A673 (cell line): ENCODE measurements around the gene MICAL2. TPM values are rescaled to one million over a fixed set of nuclear protein-coding genes. Genes with fewer than 3 reads are reported as not detected.
A peak's percentile ranks its signal among the peaks of the same experiment; 100 is the strongest.

ENCODE experiments used
- BruUV-seq: library from RNA; stranded (reverse); fragments of 400-500 nt; replicated peaks from 2 replicates; lab custom pipeline; 2021; lab: Mats Ljungman, UMichigan
- CTCF ChIA-PET: fragments of 300-600 bp; sonication (Branson Sonifier 250); formaldehyde crosslinking; loops from one replicate; lab custom pipeline; 2022; ENCODE audit warnings: antibody characterized with exemption; lab: Charles Lee
- POLR2A ChIA-PET: fragments of 300-600 bp; sonication (Branson Sonifier 250); formaldehyde crosslinking; loops from one replicate; lab custom pipeline; 2022; ENCODE audit warnings: antibody characterized with exemption; ENCODE audit not compliant: low non-redundant PET; lab: Charles Lee
- DNase-seq: peaks from one replicate; pipeline ENCODE4 v3.0.0-alpha.2; 2015; ENCODE audit warnings: low spot score
- H3K27ac ChIP-seq: fragments of 200-600 bp; sonication (generic); 2 replicates; pipeline ENCODE4 v1.5.1; 2016; ENCODE audit warnings: mixed run types, low read depth, mild to moderate bottlenecking, mixed read lengths, antibody characterized with exemption, low read length; ENCODE audit not compliant: poor library complexity, severe bottlenecking
- H3K27me3 ChIP-seq: fragments of 200-600 bp; sonication (generic); replicated peaks from 2 replicates; pipeline ENCODE4 v1.6.1; 2017; ENCODE audit warnings: mixed run types, low read depth, mild to moderate bottlenecking, mixed read lengths, antibody characterized with exemption, low read length; ENCODE audit not compliant: insufficient read depth, poor library complexity
- H3K36me3 ChIP-seq: fragments of 200-600 bp; sonication (generic); 2 replicates; pipeline ENCODE4 v1.6.1; 2016; ENCODE audit warnings: mixed run types, mild to moderate bottlenecking, mixed read lengths, antibody characterized with exemption, low read length; ENCODE audit not compliant: insufficient read depth, poor library complexity, severe bottlenecking
- H3K4me1 ChIP-seq: fragments of 200-600 bp; sonication (generic); 2 replicates; pipeline ENCODE4 v1.6.1; 2017; ENCODE audit warnings: mixed run types, mild to moderate bottlenecking, mixed read lengths, antibody characterized with exemption, low read length; ENCODE audit not compliant: insufficient read depth, poor library complexity, severe bottlenecking
- H3K4me3 ChIP-seq: fragments of 200-600 bp; sonication (generic); 2 replicates; pipeline ENCODE4 v1.5.1; 2016; ENCODE audit warnings: low read depth, mixed run types, mild to moderate bottlenecking, mixed read lengths, low read length; ENCODE audit not compliant: poor library complexity, severe bottlenecking
- H3K9me3 ChIP-seq: fragments of 200-600 bp; sonication (generic); 2 replicates; pipeline ENCODE4 v1.6.1; 2016; ENCODE audit warnings: mixed run types, low read depth, mild to moderate bottlenecking, mixed read lengths, antibody characterized with exemption, low read length; ENCODE audit not compliant: poor library complexity, severe bottlenecking
- EZH2 ChIP-seq: fragments of 200-600 bp; sonication (generic); IDR thresholded peaks from 2 replicates; pipeline ENCODE4 v1.6.1; 2017; ENCODE audit warnings: borderline replicate concordance, low read depth, mild to moderate bottlenecking, mixed read lengths, antibody characterized with exemption, low read length; ENCODE audit not compliant: poor library complexity, severe bottlenecking
- intact Hi-C: fragments of 100-400 bp; cut with micrococcal nuclease; formaldehyde crosslinking; loops from one replicate; pipeline ENCODE4 v1.10.0; 2022; ENCODE audit not compliant: unreplicated experiment
- total RNA-seq: library from RNA; stranded (reverse); gene quantifications from 2 replicates; pipeline ENCODE4 v1.2.3, GENCODE V29; 2021
- TF ChIP-seq, protein P1 (sequence below): fragments of 300-800, 200-600 bp; sonication (generic); conservative IDR thresholded peaks from 2 replicates; pipeline ENCODE4 v1.5.1; 2017; ENCODE audit warnings: low read depth, mild to moderate bottlenecking, antibody characterized with exemption, low read length, moderate library complexity, mixed read lengths

The MICAL2 gene
- total RNA-seq, 1 experiment from 2014 or later, result 1.1 TPM

DNA sequence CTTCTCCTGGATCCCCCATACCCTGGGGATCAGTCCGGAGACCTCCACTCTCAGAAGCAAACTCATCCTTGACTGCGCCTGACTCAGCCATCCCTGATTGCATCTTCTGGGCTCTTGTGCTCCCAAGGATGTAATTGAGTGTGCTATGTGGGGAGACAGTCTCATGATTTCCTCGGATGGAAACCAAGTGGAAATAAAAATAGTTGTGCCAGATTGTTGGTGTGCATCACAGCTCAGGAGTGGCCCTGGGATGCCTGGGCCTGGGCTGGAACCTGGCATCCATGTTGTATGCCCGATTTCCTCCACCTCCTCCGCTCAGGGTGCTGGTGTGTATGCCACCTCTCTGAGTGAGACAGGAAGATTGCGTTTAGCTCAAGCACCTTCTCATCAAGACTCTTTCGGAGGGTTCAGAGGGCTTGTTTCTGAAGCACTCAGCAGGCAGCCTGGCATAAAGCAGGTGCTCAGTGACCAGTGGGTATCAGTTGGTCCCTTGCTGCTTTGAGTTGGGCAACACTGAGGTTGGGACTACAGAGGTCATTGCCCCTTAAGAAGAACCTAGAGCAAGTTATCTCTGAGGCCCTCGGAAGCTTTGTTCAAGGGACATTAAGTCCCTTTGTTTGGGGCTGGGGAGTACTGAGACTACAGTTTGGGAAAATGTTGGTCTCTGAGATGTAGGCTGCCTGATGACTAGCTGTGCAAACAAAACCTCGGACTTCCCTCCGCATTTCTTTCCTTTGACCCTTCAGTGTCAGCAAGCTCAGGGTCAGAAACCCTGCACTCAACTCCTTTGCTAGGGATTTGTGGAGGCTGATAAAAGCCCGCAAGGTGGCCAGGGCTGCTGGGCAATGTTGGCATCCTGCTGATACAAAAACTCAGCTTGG lies 24.8 kb upstream of the MICAL2 start:
- Histone ChIP-seq H3K27ac (no peak overlapping the region), H3K27me3 (no peaks in the 10 kb centered on the region), H3K9me3 (no peaks in the 10 kb centered on the region), H3K4me3 (no peak overlapping the region), H3K4me1 (peaks cover 13% of the 10 kb centered on the region), H3K36me3 (no peaks in the 10 kb centered on the region)
- POLR2A ChIA-PET, result no interaction called here
- intact Hi-C loops, result no loop called here
- CTCF ChIA-PET, result no interaction called here
- TF ChIP-seq, protein P1, sequence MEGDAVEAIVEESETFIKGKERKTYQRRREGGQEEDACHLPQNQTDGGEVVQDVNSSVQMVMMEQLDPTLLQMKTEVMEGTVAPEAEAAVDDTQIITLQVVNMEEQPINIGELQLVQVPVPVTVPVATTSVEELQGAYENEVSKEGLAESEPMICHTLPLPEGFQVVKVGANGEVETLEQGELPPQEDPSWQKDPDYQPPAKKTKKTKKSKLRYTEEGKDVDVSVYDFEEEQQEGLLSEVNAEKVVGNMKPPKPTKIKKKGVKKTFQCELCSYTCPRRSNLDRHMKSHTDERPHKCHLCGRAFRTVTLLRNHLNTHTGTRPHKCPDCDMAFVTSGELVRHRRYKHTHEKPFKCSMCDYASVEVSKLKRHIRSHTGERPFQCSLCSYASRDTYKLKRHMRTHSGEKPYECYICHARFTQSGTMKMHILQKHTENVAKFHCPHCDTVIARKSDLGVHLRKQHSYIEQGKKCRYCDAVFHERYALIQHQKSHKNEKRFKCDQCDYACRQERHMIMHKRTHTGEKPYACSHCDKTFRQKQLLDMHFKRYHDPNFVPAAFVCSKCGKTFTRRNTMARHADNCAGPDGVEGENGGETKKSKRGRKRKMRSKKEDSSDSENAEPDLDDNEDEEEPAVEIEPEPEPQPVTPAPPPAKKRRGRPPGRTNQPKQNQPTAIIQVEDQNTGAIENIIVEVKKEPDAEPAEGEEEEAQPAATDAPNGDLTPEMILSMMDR, result no peak
- TF ChIP-seq EZH2, result no peak
- DNase-seq, result no peak
- no TSS peak for BruUV-seq

DNA sequence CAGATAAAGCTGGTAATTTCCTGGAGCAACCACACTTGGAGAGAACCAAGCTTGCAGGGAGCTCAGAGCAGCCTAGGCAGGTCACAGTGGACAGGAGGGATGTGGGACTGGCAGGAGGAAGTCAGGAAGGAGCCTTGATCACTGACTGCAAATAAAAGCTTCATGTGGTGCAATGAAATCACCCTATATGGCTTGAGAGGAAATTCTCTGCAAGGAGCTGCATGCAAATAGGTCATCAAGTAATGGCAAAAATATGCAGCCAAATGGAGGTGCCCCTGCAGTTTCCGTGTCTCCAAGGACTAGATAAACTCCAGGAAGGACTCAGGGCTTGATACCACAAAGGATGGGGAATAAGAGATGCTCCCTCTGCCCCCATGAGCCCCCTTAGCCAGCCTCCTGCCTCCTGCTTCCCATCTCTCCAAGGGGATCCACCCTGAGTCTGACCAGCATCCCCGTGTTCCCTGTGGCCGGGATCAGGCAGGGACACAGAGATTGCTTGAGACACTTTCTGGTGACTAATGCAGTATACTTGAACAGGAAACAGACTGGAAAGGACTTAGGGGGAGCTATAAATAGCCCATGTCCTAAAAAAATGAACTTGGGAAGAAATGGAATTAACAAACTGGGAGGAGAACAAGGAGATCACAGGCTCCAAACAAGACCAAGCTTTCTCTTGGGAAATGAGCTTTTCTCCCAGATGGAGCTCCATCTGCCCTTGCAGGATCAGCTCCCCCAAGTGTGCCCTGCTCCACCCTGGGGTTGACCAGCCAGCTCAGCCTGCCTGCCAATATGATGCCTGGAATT lies 23.9 kb upstream of the MICAL2 start:
- no peaks in the 10 kb centered on the region for H3K9me3 ChIP-seq
- peak overlapping the region; percentile 21 for H3K27ac ChIP-seq
- CTCF ChIA-PET, result no interaction called here
- intact Hi-C loops, result no loop called here
- H3K4me3 ChIP-seq, result no peak overlapping the region
- no peaks in the 10 kb centered on the region for H3K36me3 ChIP-seq
- POLR2A ChIA-PET, result no interaction called here
- no TSS peak for BruUV-seq
- TF ChIP-seq, protein P1, result no peak
- no peak for TF ChIP-seq EZH2
- H3K4me1 ChIP-seq, result peaks cover 13% of the 10 kb centered on the region
- H3K27me3 ChIP-seq, result no peaks in the 10 kb centered on the region
- peak; percentile 58 for DNase-seq

DNA sequence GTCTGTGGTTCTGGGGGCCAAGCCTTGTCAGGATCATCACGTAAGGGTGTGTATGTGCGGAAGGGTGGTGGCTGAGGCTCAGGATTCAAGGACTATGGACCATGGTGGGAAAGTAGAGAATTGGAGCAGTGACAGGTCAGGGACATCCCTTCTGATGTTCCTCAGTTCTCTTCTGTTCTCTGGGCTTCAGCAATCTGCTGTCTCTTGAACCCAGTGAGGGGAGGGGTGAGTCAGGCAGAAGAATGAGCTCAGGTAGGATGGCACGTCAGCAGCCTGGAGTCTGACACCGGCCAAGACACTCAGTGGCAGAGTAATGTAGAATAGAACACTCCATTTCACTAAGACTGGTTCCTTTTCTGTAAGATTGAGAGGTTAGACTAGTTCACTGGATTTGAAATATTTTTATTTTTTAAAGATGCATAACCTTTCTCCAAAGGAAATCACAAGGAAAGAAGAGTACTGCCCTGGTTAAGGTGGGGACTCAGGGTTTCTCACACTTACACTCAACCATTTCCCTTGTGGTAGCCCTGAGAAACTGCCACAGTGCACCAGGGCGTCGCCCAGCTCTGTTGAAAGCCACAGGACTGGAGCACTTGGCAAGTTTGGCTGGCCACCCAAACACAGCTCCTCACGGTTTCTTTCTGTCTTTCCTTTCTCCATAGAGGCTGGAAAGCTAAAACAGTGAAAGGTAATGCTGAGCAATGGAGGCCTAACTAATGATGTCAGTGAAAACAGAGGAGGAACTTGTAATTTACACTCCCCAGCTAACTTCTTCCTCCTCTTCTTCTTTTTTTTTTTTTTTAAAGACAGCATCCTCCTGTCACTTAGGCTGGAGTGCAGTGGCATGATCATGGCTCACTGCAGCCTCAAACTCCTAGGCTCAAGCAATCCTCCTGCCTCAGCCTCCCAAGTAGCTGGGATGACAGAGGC lies 23.1 kb upstream of the MICAL2 start:
- Histone ChIP-seq H3K4me1 (peaks cover 13% of the 10 kb centered on the region), H3K4me3 (no peak overlapping the region), H3K36me3 (no peaks in the 10 kb centered on the region), H3K27ac (no peak overlapping the region), H3K27me3 (no peaks in the 10 kb centered on the region), H3K9me3 (no peaks in the 10 kb centered on the region)
- no peak for DNase-seq
- intact Hi-C loops, result no loop called here
- TF ChIP-seq, protein P1, result no peak
- TF ChIP-seq EZH2, result no peak
- ChIA-PET POLR2A (no interaction called here), CTCF (no interaction called here)
- no TSS peak for BruUV-seq
